GM23338 (cell line): ENCODE measurements around the gene SIRPG. TPM values are rescaled to one million over a fixed set of nuclear protein-coding genes. Genes with fewer than 3 reads are reported as not detected.

Source experiments
- ATAC-seq: fragments of 200-7000 bp; cut with Tn5 transposase; 3 replicates; pipeline ENCODE4 v1.9.1; 2020
- DNase-seq: peaks from one replicate; pipeline ENCODE4 v3.0.0-alpha.2; 2015; ENCODE audit warnings: low spot score
- H2AFZ ChIP-seq: fragments of 200-600 bp; sonication (generic); 2 replicates; pipeline ENCODE4 v1.8.0; 2016; ENCODE audit warnings: antibody characterized with exemption, mild to moderate bottlenecking, moderate library complexity
- H3F3A ChIP-seq: fragments of 200-600 bp; sonication (generic); replicated peaks from 2 replicates; pipeline ENCODE4 v1.8.0; 2017; ENCODE audit warnings: antibody characterized with exemption, mixed run types, low read depth
- H3K27ac ChIP-seq: fragments of 200-600 bp; sonication (generic); 2 replicates; pipeline ENCODE4 v1.6.1; 2016; ENCODE audit warnings: low read depth
- H3K27me3 ChIP-seq: fragments of 200-600 bp; sonication (generic); 2 replicates; pipeline ENCODE4 v1.8.0; 2016; ENCODE audit warnings: mild to moderate bottlenecking, mixed run types, moderate library complexity; ENCODE audit not compliant: insufficient read depth
- H3K36me3 ChIP-seq: fragments of 200-600 bp; sonication (generic); 2 replicates; pipeline ENCODE4 v1.8.0; 2016; ENCODE audit warnings: mild to moderate bottlenecking; ENCODE audit not compliant: insufficient read depth
- H3K4me1 ChIP-seq: fragments of 200-600 bp; sonication (generic); 2 replicates; pipeline ENCODE4 v1.8.0; 2016; ENCODE audit warnings: mild to moderate bottlenecking, moderate library complexity; ENCODE audit not compliant: insufficient read depth
- H3K4me2 ChIP-seq: fragments of 200-600 bp; sonication (generic); 2 replicates; pipeline ENCODE4 v1.7.1; 2017; ENCODE audit warnings: mixed run types
- H3K4me3 ChIP-seq: fragments of 200-600 bp; sonication (generic); 2 replicates; pipeline ENCODE4 v1.6.1; 2016; ENCODE audit warnings: mixed run types
- H3K79me2 ChIP-seq: fragments of 200-600 bp; sonication (generic); replicated peaks from 2 replicates; pipeline ENCODE4 v1.8.0; 2017; ENCODE audit warnings: mild to moderate bottlenecking; ENCODE audit not compliant: insufficient read depth
- H3K9me2 ChIP-seq: fragments of 200-600 bp; sonication (generic); 2 replicates; pipeline ENCODE4 v1.8.0; 2017; ENCODE audit not compliant: insufficient read depth
- H4K20me1 ChIP-seq: fragments of 200-600 bp; sonication (generic); replicated peaks from 2 replicates; pipeline ENCODE4 v1.8.0; 2017; ENCODE audit warnings: mild to moderate bottlenecking; ENCODE audit not compliant: insufficient read depth
- H3K27ac Mint-ChIP-seq: 2 replicates; pipeline ENCODE4 v1.8.0; 2020; ENCODE audit warnings: inconsistent platforms, mild to moderate bottlenecking, moderate library complexity, mixed read lengths
- H3K27me3 Mint-ChIP-seq: 3 replicates; pipeline ENCODE4 v1.8.0; 2022; ENCODE audit warnings: low read depth, mild to moderate bottlenecking, moderate library complexity, mixed read lengths, inconsistent platforms; ENCODE audit not compliant: insufficient read depth, poor library complexity
- H3K36me3 Mint-ChIP-seq: 3 replicates; pipeline ENCODE4 v1.8.0; 2021; ENCODE audit warnings: low read depth, mild to moderate bottlenecking, inconsistent platforms, moderate library complexity, mixed read lengths
- H3K4me1 Mint-ChIP-seq: 3 replicates; pipeline ENCODE4 v1.8.0; 2020; ENCODE audit warnings: mild to moderate bottlenecking, inconsistent platforms, mixed read lengths
- H3K4me3 Mint-ChIP-seq: 3 replicates; pipeline ENCODE4 v1.8.0; 2021; ENCODE audit warnings: moderate library complexity, mild to moderate bottlenecking, inconsistent platforms, mixed read lengths
- H3K9me3 Mint-ChIP-seq: 3 replicates; pipeline ENCODE4 v1.8.0; 2020; ENCODE audit warnings: moderate library complexity, mild to moderate bottlenecking, inconsistent platforms, mixed read lengths
- CREB1 ChIP-seq: fragments of 250-450 bp; sonication (Bioruptor Pico); IDR thresholded peaks from 2 replicates; pipeline ENCODE4 v1.5.0; 2020; ENCODE audit warnings: low read depth, mild to moderate bottlenecking, moderate library complexity
- EZH2phosphoT487 ChIP-seq: fragments of 200-600 bp; sonication (generic); IDR thresholded peaks from one replicate; pipeline ENCODE4 v1.8.1; 2018; ENCODE audit warnings: antibody characterized with exemption; ENCODE audit not compliant: unreplicated experiment
- NANOG ChIP-seq: IDR thresholded peaks from 2 replicates; pipeline ENCODE4 v1.6.1; 2016; ENCODE audit warnings: antibody characterized with exemption, borderline replicate concordance
- POLR2AphosphoS5 ChIP-seq: IDR thresholded peaks from 2 replicates; pipeline ENCODE4 v1.6.1; 2016; ENCODE audit warnings: antibody characterized with exemption, low read depth
- STAT1 ChIP-seq: IDR thresholded peaks from one replicate; pipeline ENCODE4 v1.6.1; 2016; ENCODE audit warnings: antibody characterized with exemption; ENCODE audit not compliant: unreplicated experiment
- polyA plus RNA-seq: library from polyadenylated mRNA; unstranded; fragments of >200 nt; fragmentation: Nextera tagmentation; extraction: Ambion mirVana; gene quantifications from 2 replicates; pipeline ENCODE4 v1.2.1, GENCODE V29; 2016
- total RNA-seq: library from RNA; depleted of rRNA; stranded (reverse); fragments of >200 nt; shearing (Covaris generic); gene quantifications from 2 replicates; pipeline ENCODE4 v1.2.3, GENCODE V29; 2014
- TF ChIP-seq, protein P1 (sequence below): IDR thresholded peaks from 2 replicates; pipeline ENCODE4 v1.6.1; 2016; ENCODE audit warnings: antibody characterized with exemption
- TF ChIP-seq, protein P2 (sequence below): fragments of 250-450 bp; sonication (Bioruptor Pico); IDR thresholded peaks from 2 replicates; pipeline ENCODE4 v1.5.0; 2020; ENCODE audit warnings: mild to moderate bottlenecking, moderate library complexity
- TF ChIP-seq, protein P3 (sequence below), 2 experiments: fragments of 200-600 bp in 1 of 2; sonication (generic) in 1 of 2; conservative IDR thresholded peaks; 2 replicates each; pipeline versions ENCODE4 v1.5.1 to v1.6.1; 2016 to 2017; ENCODE audit warnings: antibody characterized with exemption in 2 of 2, low read depth in 2 of 2, mild to moderate bottlenecking in 2 of 2, moderate library complexity in 1 of 2

Gene SIRPG
- total and polyA plus RNA-seq, 2 experiments from 2014 or later = not detected

DNA sequence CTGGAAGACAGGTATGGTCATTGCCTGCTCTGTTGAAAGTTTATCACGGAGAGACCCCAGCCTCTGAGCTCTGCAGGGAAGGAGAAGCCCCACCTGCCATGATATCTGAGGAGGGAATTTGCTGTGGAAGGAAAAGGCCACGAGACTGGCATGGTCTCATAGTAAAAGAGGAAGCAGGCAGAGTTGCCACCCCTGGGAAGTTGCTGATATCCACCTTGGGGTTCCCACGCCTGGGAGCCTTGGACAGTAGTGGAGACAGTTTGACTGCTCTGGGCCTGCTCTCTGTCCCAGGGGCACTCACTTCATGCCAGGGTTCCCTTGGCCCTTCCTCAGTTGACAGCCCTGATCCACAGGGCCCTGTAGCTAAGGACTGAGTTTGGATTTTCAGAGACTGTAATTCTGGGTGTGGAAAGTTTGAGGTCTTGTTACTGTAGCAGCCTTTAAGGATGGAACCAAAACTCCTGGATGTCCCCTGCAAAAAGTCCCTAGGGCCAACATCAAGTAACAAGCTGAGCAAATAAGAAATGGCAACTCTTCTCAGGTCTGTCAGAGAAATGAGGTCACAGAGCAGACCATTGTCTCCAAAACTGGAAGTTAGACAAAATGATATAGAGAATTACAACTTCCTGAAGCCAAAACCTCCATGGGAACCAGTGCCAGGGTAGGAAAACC lies 30.9 kb downstream of the SIRPG start:
- Histone ChIP-seq H3K9me2 (peaks cover 6% of the 10 kb centered on the region), H2AFZ (no peak overlapping the region), H3K27ac (no peak overlapping the region), H4K20me1 (no peaks in the 10 kb centered on the region), H3K27me3 (no peaks in the 10 kb centered on the region), H3K79me2 (no peaks in the 10 kb centered on the region), H3F3A (no peaks in the 10 kb centered on the region), H3K36me3 (no peaks in the 10 kb centered on the region), H3K4me2 (no peak overlapping the region), H3K4me1 (peaks cover 7% of the 10 kb centered on the region), H3K4me3 (no peak overlapping the region)
- DNase-seq (no peak), ATAC-seq (no peak)
- Mint-ChIP-seq H3K27ac (no peak overlapping the region), H3K4me3 (no peak overlapping the region), H3K9me3 (no peaks in the 10 kb centered on the region), H3K27me3 (peaks cover 4% of the 10 kb centered on the region), H3K36me3 (no peaks in the 10 kb centered on the region), H3K4me1 (peaks cover 28% of the 10 kb centered on the region)
- TF ChIP-seq, protein P1, sequence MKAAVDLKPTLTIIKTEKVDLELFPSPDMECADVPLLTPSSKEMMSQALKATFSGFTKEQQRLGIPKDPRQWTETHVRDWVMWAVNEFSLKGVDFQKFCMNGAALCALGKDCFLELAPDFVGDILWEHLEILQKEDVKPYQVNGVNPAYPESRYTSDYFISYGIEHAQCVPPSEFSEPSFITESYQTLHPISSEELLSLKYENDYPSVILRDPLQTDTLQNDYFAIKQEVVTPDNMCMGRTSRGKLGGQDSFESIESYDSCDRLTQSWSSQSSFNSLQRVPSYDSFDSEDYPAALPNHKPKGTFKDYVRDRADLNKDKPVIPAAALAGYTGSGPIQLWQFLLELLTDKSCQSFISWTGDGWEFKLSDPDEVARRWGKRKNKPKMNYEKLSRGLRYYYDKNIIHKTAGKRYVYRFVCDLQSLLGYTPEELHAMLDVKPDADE = no peak
- TF ChIP-seq STAT1 = no peak

DNA sequence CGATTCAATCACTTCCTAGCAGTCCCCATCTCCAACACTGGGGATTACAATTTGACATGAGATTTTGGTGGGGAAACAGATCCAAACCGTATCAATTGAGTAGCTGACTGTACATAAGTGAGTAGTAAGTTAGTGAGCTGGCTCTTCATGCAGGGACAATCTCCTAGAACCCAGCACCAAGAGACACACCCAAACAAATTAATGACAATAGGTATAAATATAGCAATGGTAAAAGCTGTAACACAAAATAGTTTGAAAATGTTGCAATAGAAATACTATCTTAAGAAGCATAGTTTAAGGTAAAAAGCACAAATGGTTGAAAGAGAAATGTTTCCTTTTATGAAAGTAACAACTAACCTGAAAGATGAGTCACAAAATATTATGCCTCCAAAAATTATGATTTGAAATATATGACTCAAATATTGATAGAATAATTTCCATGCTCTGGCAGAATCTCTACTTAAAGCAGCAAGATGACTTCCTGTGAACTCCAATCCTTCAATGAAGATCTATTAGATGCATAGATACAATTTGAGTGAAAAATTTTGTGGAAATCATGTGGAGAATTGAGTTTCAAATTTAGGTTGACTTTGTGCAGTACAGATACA lies 32.4 kb downstream of the SIRPG start:
- no peak overlapping the region for H3K4me3 ChIP-seq
- no peaks in the 10 kb centered on the region for H4K20me1 ChIP-seq
- no peaks in the 10 kb centered on the region for H3K79me2 ChIP-seq
- no peaks in the 10 kb centered on the region for H3F3A ChIP-seq
- H3K27ac Mint-ChIP-seq = no peak overlapping the region
- DNase-seq (no peak), ATAC-seq (no peak)
- H3K4me1 Mint-ChIP-seq = peaks cover 18% of the 10 kb centered on the region
- peaks cover 1% of the 10 kb centered on the region for H3K27me3 Mint-ChIP-seq
- no peak overlapping the region for H2AFZ ChIP-seq
- H3K27ac ChIP-seq = no peak overlapping the region
- no peak overlapping the region for H3K4me2 ChIP-seq
- H3K9me2 ChIP-seq = peaks cover 8% of the 10 kb centered on the region
- no peaks in the 10 kb centered on the region for H3K27me3 ChIP-seq
- peaks cover 4% of the 10 kb centered on the region; the same call in 1 of the 2 replicates for H3K4me1 ChIP-seq
- no peak overlapping the region for H3K4me3 Mint-ChIP-seq
- no peaks in the 10 kb centered on the region for H3K36me3 ChIP-seq
- no peaks in the 10 kb centered on the region for H3K36me3 Mint-ChIP-seq
- no peaks in the 10 kb centered on the region for H3K9me3 Mint-ChIP-seq
- TF ChIP-seq, protein P2, sequence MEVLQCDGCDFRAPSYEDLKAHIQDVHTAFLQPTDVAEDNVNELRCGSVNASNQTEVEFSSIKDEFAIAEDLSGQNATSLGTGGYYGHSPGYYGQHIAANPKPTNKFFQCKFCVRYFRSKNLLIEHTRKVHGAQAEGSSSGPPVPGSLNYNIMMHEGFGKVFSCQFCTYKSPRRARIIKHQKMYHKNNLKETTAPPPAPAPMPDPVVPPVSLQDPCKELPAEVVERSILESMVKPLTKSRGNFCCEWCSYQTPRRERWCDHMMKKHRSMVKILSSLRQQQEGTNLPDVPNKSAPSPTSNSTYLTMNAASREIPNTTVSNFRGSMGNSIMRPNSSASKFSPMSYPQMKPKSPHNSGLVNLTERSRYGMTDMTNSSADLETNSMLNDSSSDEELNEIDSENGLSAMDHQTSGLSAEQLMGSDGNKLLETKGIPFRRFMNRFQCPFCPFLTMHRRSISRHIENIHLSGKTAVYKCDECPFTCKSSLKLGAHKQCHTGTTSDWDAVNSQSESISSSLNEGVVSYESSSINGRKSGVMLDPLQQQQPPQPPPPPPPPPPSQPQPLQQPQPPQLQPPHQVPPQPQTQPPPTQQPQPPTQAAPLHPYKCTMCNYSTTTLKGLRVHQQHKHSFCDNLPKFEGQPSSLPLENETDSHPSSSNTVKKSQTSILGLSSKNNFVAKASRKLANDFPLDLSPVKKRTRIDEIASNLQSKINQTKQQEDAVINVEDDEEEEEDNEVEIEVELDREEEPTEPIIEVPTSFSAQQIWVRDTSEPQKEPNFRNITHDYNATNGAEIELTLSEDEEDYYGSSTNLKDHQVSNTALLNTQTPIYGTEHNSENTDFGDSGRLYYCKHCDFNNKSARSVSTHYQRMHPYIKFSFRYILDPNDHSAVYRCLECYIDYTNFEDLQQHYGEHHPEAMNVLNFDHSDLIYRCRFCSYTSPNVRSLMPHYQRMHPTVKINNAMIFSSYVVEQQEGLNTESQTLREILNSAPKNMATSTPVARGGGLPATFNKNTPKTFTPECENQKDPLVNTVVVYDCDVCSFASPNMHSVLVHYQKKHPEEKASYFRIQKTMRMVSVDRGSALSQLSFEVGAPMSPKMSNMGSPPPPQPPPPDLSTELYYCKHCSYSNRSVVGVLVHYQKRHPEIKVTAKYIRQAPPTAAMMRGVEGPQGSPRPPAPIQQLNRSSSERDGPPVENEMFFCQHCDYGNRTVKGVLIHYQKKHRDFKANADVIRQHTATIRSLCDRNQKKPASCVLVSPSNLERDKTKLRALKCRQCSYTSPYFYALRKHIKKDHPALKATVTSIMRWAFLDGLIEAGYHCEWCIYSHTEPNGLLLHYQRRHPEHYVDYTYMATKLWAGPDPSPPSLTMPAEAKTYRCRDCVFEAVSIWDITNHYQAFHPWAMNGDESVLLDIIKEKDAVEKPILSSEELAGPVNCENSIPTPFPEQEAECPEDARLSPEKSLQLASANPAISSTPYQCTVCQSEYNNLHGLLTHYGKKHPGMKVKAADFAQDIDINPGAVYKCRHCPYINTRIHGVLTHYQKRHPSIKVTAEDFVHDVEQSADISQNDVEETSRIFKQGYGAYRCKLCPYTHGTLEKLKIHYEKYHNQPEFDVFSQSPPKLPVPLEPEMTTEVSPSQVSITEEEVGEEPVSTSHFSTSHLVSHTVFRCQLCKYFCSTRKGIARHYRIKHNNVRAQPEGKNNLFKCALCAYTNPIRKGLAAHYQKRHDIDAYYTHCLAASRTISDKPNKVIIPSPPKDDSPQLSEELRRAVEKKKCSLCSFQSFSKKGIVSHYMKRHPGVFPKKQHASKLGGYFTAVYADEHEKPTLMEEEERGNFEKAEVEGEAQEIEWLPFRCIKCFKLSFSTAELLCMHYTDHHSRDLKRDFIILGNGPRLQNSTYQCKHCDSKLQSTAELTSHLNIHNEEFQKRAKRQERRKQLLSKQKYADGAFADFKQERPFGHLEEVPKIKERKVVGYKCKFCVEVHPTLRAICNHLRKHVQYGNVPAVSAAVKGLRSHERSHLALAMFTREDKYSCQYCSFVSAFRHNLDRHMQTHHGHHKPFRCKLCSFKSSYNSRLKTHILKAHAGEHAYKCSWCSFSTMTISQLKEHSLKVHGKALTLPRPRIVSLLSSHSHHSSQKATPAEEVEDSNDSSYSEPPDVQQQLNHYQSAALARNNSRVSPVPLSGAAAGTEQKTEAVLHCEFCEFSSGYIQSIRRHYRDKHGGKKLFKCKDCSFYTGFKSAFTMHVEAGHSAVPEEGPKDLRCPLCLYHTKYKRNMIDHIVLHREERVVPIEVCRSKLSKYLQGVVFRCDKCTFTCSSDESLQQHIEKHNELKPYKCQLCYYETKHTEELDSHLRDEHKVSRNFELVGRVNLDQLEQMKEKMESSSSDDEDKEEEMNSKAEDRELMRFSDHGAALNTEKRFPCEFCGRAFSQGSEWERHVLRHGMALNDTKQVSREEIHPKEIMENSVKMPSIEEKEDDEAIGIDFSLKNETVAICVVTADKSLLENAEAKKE = no peak
- TF ChIP-seq CREB1 (no peak), NANOG (no peak), POLR2AphosphoS5 (no peak), EZH2phosphoT487 (no peak)
- TF ChIP-seq, protein P3, sequence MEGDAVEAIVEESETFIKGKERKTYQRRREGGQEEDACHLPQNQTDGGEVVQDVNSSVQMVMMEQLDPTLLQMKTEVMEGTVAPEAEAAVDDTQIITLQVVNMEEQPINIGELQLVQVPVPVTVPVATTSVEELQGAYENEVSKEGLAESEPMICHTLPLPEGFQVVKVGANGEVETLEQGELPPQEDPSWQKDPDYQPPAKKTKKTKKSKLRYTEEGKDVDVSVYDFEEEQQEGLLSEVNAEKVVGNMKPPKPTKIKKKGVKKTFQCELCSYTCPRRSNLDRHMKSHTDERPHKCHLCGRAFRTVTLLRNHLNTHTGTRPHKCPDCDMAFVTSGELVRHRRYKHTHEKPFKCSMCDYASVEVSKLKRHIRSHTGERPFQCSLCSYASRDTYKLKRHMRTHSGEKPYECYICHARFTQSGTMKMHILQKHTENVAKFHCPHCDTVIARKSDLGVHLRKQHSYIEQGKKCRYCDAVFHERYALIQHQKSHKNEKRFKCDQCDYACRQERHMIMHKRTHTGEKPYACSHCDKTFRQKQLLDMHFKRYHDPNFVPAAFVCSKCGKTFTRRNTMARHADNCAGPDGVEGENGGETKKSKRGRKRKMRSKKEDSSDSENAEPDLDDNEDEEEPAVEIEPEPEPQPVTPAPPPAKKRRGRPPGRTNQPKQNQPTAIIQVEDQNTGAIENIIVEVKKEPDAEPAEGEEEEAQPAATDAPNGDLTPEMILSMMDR (conservative IDR thresholded peaks at IDR 0.05; ENCODE audit: low read depth in 2 of 2) = no peak
- TF ChIP-seq, protein P1 = no peak
